K562 (cell line): Measurements from ENCODE around the gene PFKL. TPM values are rescaled to one million over a fixed set of nuclear protein-coding genes. Genes with fewer than 3 reads are reported as not detected.

Source experiments
- ATAC-seq: fragments of 200-7000 bp; cut with Tn5 transposase; 3 replicates; pipeline ENCODE4 v1.9.1; 2020; ENCODE audit warnings: moderate library complexity
- BruUV-seq: library from RNA; stranded (reverse); fragments of 400-500 nt; replicated peaks from 2 replicates; lab custom pipeline; 2021; lab: Mats Ljungman, UMichigan
- CTCF ChIA-PET: fragments of 300-600 bp; formaldehyde crosslinking; extraction: SDS; loops from one replicate; lab custom pipeline; 2021; ENCODE audit warnings: low intra/inter-chr PET ratio; lab: Yijun Ruan, JAX
- POLR2A ChIA-PET: fragments of 300-600, 350-650 bp; sonication (Branson Sonifier 250); formaldehyde crosslinking; extraction: SDS; loops from one replicate; lab custom pipeline; 2021; ENCODE audit warnings: antibody characterized with exemption, inconsistent platforms; lab: Yijun Ruan, JAX
- DNase-seq, 4 experiments: peaks; one replicate each; pipeline versions ENCODE4 v3.0.0 to v3.0.0-alpha.2; 2011 to 2018; ENCODE audit warnings: low spot score in 3 of 4, mixed read lengths in 3 of 4; ENCODE audit errors: extremely low read depth in 1 of 4
- FAIRE-seq: peaks from 2 replicates; lab custom pipeline; 2011; peaks lifted over from hg19 to GRCh38; lab: Jason Lieb, UNC
- H2AFZ ChIP-seq: 2 replicates; pipeline ENCODE4 v1.6.0; 2011; ENCODE audit warnings: low read depth, low read length, control low read depth, inconsistent platforms
- H3K27ac ChIP-seq: fragments of 200-600 bp; 3 replicates; pipeline ENCODE4 v1.8.0; 2011; ENCODE audit warnings: low read depth, mild to moderate bottlenecking, control low read depth, inconsistent platforms, low read length, moderate library complexity, mixed read lengths; ENCODE audit errors: extremely low read depth
- H3K27me3 ChIP-seq, 2 experiments: fragments of 300-600 bp in 1 of 2; 2 replicates in 1 of 2; 3 replicates in 1 of 2; pipeline versions ENCODE4 v1.6.0 to v1.8.0; 2011; ENCODE audit warnings: inconsistent platforms in 2 of 2, low read length in 2 of 2, mild to moderate bottlenecking in 1 of 2, mixed read lengths in 1 of 2, moderate library complexity in 1 of 2; ENCODE audit not compliant: control insufficient read depth in 2 of 2, insufficient read depth in 2 of 2
- H3K36me3 ChIP-seq: fragments of 300-600 bp; 3 replicates; pipeline ENCODE4 v1.8.0; 2011; ENCODE audit warnings: mild to moderate bottlenecking, low read length, inconsistent platforms; ENCODE audit not compliant: control insufficient read depth, insufficient read depth
- H3K4me1 ChIP-seq, 2 experiments: fragments of 200-600 bp in 1 of 2; replicated peaks in 1 of 2; 2 replicates in 1 of 2; 3 replicates in 1 of 2; pipeline versions ENCODE4 v1.5.1 to v1.8.0; 2011; ENCODE audit warnings: inconsistent platforms in 2 of 2, low read length in 2 of 2, mild to moderate bottlenecking in 1 of 2, mixed read lengths in 1 of 2, moderate library complexity in 1 of 2; ENCODE audit not compliant: control insufficient read depth in 2 of 2, insufficient read depth in 2 of 2
- H3K4me2 ChIP-seq: 2 replicates; pipeline ENCODE4 v1.6.1; 2011; ENCODE audit warnings: low read length, control low read depth, inconsistent platforms, mixed read lengths; ENCODE audit not compliant: insufficient read depth
- H3K4me3 ChIP-seq: fragments of 200-600 bp; sonication (generic), shearing (Covaris generic); 2 replicates; pipeline ENCODE4 v1.5.1; 2016; ENCODE audit warnings: control low read depth, inconsistent platforms
- H3K79me2 ChIP-seq: fragments of 200-600 bp; 3 replicates; pipeline ENCODE4 v1.8.0; 2011; ENCODE audit warnings: low read length, inconsistent platforms; ENCODE audit not compliant: control insufficient read depth, insufficient read depth
- H3K9ac ChIP-seq, 2 experiments: 2 replicates each; pipeline versions ENCODE4 v1.6.0 to v1.6.1; 2011; ENCODE audit warnings: low read depth in 2 of 2, low read length in 2 of 2, control low read depth in 1 of 2, inconsistent platforms in 1 of 2, mild to moderate bottlenecking in 1 of 2, mixed read lengths in 1 of 2; ENCODE audit not compliant: insufficient read depth in 1 of 2
- H3K9me1 ChIP-seq: one replicate; pipeline ENCODE4 v1.6.0; 2011; ENCODE audit warnings: inconsistent platforms, mild to moderate bottlenecking, low read length, moderate library complexity; ENCODE audit not compliant: control insufficient read depth, insufficient read depth
- H3K9me3 ChIP-seq: replicated peaks from 2 replicates; pipeline ENCODE4 v1.5.1; 2011; ENCODE audit warnings: low read depth, low read length, inconsistent platforms; ENCODE audit not compliant: control insufficient read depth, insufficient read depth
- H4K20me1 ChIP-seq: replicated peaks from 2 replicates; pipeline ENCODE4 v1.6.1; 2011; ENCODE audit warnings: low read length, inconsistent platforms, mixed read lengths; ENCODE audit not compliant: control insufficient read depth, insufficient read depth
- ETS2 ChIP-seq: IDR thresholded peaks from 2 replicates; pipeline ENCODE4 v1.6.1; 2016; ENCODE audit warnings: borderline replicate concordance, missing genetic modification characterization, mild to moderate bottlenecking, moderate library complexity, missing compliant biosample characterization; ENCODE audit not compliant: poor library complexity, severe bottlenecking
- NFE2L1 ChIP-seq: fragments of 450-650 bp; IDR thresholded peaks from 2 replicates; pipeline ENCODE4 v1.6.1; 2016; ENCODE audit warnings: missing genetic modification characterization, low read depth, mild to moderate bottlenecking, missing compliant biosample characterization, moderate library complexity, borderline replicate concordance
- THRAP3 ChIP-seq: fragments of 450-650 bp; IDR thresholded peaks from 2 replicates; pipeline ENCODE4 v1.6.1; 2016; ENCODE audit warnings: mild to moderate bottlenecking, inconsistent platforms, borderline replicate concordance
- ZBED1 ChIP-seq: IDR thresholded peaks from 2 replicates; pipeline ENCODE4 v1.6.1; 2014
- ZNF699 ChIP-seq: fragments of 250-450 bp; sonication (Bioruptor Pico); IDR thresholded peaks from 2 replicates; pipeline ENCODE4 v1.8.0; 2021; ENCODE audit warnings: mild to moderate bottlenecking, moderate library complexity; ENCODE audit not compliant: insufficient replicate concordance
- WGBS: fragments of 100-300 bp; shearing (Covaris generic); methylation state at CpG from one replicate; pipeline ENCODE4 v1.1.6; 2016; ENCODE audit warnings: low coverage, mixed read lengths; ENCODE audit not compliant: insufficient coverage; ENCODE audit errors: missing lambda C conversion rate; 5-methylcytosine and 5-hydroxymethylcytosine counted together
- in situ Hi-C: fragments of 300-500 bp; cut with MboI; formaldehyde crosslinking; loops from 4 replicates; pipeline ENCODE4 v1.15.0; 2018; ENCODE audit warnings: inconsistent platforms, mixed read lengths
- intact Hi-C: fragments of 100-400 bp; cut with micrococcal nuclease; formaldehyde crosslinking; loops from 2 replicates; pipeline ENCODE4 v1.14.2; 2022
- polyA plus RNA-seq, 8 experiments: library from polyadenylated mRNA; depleted of rRNA in 4 of 8; stranded (reverse) in 5 of 8; unstranded in 3 of 8; fragments of >200 nt; fragmentation: Nextera tagmentation in 2 of 8; fragmentation: Illumina TruSeq in 1 of 8; extraction: Ambion mirVana in 2 of 8; extraction: Trizol in 1 of 8; gene quantifications; 2 replicates each; pipeline versions ENCODE4 v1.2.1 to v1.2.3, GENCODE V29; 2011 to 2014; ENCODE audit warnings: inconsistent platforms in 1 of 8, missing spikeins in 1 of 8
- total RNA-seq, 7 experiments: library from RNA; depleted of rRNA in 6 of 7; stranded (reverse); fragments of >200 nt in 6 of 7; fragmentation: Illumina TruSeq in 2 of 7; extraction: Trizol in 2 of 7; gene quantifications; 2 replicates each; pipeline versions ENCODE4 v1.2.1 to v1.2.3, GENCODE V29; 2011 to 2021; ENCODE audit warnings: low replicate concordance in 1 of 7
- TF ChIP-seq, protein P1 (sequence below): fragments of 450-650 bp; IDR thresholded peaks from 2 replicates; pipeline ENCODE4 v1.6.1; 2016; ENCODE audit warnings: low read depth
- TF ChIP-seq, protein P2 (sequence below): fragments of 450-650 bp; formaldehyde crosslinking; IDR thresholded peaks from 2 replicates; pipeline ENCODE4 v1.4.0; 2020; ENCODE audit warnings: mild to moderate bottlenecking, moderate library complexity
- TF ChIP-seq, protein P3 (sequence below): fragments of 250-450 bp; sonication (Bioruptor Pico); IDR thresholded peaks from 2 replicates; pipeline ENCODE4 v1.5.0; 2020; ENCODE audit warnings: mild to moderate bottlenecking
- TF ChIP-seq, protein P4 (sequence below): fragments of 250-450 bp; sonication (Bioruptor Pico); IDR thresholded peaks from 2 replicates; pipeline ENCODE4 v1.4.0; 2020; ENCODE audit warnings: mild to moderate bottlenecking, moderate library complexity

PFKL gene
- total and polyA plus RNA-seq, 9 of the 15 experiments (the other 6 are each of a cell fraction or from before 2014, with no cell fraction given), result 1.1 to 124 (median 45.6) TPM

DNA sequence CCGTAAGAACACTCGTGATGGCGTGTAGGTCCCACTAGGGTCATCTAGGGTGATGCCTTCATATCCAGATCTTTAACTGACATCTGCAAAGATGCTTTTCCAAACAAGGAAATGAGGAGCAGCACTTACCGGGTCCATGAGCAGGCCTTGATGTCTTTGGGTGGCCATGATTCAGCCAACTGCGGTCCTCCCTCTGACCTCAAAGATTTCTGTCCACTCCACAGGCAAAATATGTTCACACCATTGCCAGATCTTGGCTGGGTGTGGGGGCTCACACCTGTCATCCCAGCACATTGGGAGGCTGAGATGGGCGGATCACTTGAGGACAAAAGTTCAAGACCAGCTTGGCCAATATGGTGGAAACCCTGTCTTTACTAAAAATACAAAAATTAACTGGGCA, 71.7 kb downstream of the PFKL start:
- FAIRE-seq (no peak), ATAC-seq (no peak)
- no peak for TF ChIP-seq ZBED1
- TF ChIP-seq THRAP3, result no peak
- TF ChIP-seq, protein P1, sequence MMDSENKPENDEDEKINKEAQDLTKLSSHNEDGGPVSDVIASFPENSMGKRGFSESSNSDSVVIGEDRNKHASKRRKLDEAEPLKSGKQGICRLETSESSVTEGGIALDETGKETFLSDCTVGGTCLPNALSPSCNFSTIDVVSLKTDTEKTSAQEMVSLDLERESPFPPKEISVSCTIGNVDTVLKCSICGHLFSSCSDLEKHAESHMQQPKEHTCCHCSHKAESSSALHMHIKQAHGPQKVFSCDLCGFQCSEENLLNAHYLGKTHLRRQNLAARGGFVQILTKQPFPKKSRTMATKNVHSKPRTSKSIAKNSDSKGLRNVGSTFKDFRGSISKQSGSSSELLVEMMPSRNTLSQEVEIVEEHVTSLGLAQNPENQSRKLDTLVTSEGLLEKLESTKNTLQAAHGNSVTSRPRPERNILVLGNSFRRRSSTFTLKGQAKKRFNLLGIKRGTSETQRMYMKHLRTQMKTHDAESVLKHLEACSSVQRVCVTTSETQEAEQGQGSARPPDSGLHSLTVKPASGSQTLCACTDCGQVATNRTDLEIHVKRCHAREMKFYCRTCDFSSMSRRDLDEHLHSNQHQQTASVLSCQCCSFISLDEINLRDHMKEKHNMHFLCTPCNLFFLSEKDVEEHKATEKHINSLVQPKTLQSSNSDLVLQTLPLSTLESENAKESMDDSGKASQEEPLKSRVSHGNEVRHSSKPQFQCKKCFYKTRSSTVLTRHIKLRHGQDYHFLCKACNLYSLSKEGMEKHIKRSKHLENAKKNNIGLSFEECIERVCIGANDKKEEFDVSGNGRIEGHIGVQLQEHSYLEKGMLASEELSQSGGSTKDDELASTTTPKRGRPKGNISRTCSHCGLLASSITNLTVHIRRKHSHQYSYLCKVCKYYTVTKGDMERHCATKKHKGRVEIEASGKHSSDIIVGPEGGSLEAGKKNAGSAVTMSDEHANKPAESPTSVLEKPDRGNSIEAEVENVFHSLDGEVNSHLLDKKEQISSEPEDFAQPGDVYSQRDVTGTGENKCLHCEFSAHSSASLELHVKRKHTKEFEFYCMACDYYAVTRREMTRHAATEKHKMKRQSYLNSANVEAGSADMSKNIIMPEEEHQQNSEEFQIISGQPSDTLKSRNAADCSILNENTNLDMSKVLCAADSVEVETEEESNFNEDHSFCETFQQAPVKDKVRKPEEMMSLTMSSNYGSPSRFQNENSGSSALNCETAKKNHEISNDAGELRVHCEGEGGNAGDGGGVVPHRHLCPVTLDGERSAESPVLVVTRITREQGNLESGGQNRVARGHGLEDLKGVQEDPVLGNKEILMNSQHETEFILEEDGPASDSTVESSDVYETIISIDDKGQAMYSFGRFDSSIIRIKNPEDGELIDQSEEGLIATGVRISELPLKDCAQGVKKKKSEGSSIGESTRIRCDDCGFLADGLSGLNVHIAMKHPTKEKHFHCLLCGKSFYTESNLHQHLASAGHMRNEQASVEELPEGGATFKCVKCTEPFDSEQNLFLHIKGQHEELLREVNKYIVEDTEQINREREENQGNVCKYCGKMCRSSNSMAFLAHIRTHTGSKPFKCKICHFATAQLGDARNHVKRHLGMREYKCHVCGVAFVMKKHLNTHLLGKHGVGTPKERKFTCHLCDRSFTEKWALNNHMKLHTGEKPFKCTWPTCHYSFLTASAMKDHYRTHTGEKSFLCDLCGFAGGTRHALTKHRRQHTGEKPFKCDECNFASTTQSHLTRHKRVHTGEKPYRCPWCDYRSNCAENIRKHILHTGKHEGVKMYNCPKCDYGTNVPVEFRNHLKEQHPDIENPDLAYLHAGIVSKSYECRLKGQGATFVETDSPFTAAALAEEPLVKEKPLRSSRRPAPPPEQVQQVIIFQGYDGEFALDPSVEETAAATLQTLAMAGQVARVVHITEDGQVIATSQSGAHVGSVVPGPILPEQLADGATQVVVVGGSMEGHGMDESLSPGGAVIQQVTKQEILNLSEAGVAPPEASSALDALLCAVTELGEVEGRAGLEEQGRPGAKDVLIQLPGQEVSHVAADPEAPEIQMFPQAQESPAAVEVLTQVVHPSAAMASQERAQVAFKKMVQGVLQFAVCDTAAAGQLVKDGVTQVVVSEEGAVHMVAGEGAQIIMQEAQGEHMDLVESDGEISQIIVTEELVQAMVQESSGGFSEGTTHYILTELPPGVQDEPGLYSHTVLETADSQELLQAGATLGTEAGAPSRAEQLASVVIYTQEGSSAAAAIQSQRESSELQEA, result no peak
- TF ChIP-seq, protein P2, sequence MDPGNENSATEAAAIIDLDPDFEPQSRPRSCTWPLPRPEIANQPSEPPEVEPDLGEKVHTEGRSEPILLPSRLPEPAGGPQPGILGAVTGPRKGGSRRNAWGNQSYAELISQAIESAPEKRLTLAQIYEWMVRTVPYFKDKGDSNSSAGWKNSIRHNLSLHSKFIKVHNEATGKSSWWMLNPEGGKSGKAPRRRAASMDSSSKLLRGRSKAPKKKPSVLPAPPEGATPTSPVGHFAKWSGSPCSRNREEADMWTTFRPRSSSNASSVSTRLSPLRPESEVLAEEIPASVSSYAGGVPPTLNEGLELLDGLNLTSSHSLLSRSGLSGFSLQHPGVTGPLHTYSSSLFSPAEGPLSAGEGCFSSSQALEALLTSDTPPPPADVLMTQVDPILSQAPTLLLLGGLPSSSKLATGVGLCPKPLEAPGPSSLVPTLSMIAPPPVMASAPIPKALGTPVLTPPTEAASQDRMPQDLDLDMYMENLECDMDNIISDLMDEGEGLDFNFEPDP, result no peak
- TF ChIP-seq, protein P3, sequence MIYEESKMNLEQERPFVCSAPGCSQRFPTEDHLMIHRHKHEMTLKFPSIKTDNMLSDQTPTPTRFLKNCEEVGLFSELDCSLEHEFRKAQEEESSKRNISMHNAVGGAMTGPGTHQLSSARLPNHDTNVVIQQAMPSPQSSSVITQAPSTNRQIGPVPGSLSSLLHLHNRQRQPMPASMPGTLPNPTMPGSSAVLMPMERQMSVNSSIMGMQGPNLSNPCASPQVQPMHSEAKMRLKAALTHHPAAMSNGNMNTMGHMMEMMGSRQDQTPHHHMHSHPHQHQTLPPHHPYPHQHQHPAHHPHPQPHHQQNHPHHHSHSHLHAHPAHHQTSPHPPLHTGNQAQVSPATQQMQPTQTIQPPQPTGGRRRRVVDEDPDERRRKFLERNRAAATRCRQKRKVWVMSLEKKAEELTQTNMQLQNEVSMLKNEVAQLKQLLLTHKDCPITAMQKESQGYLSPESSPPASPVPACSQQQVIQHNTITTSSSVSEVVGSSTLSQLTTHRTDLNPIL, result no peak
- no peak for TF ChIP-seq NFE2L1 (tag)
- TF ChIP-seq, protein P4, sequence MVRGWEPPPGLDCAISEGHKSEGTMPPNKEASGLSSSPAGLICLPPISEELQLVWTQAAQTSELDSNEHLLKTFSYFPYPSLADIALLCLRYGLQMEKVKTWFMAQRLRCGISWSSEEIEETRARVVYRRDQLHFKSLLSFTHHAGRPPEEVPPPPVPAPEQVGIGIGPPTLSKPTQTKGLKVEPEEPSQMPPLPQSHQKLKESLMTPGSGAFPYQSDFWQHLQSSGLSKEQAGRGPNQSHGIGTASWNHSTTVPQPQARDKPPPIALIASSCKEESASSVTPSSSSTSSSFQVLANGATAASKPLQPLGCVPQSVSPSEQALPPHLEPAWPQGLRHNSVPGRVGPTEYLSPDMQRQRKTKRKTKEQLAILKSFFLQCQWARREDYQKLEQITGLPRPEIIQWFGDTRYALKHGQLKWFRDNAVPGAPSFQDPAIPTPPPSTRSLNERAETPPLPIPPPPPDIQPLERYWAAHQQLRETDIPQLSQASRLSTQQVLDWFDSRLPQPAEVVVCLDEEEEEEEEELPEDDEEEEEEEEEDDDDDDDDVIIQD (CRISPR knock-in tag), result no peak
- no peak for TF ChIP-seq ZNF699
- no peak for TF ChIP-seq ETS2 (tag)

More for the DNA sequence above, 71.7 kb downstream of the PFKL start:
- intact Hi-C loops, result no loop called here
- H2AFZ ChIP-seq, result no peak overlapping the region
- BruUV-seq, result no TSS peak
- no peak overlapping the region for H3K4me3 ChIP-seq
- no peak overlapping the region for H3K4me2 ChIP-seq
- H4K20me1 ChIP-seq, result peaks cover 2% of the 10 kb centered on the region; the same call in 1 of the 2 replicates
- no peaks in the 10 kb centered on the region for H3K36me3 ChIP-seq
- H3K4me1 ChIP-seq, result peaks cover 0 to 29% of the 10 kb centered on the region in 2 experiments; a peak in 4 of 5 replicates
- H3K79me2 ChIP-seq, result no peaks in the 10 kb centered on the region
- no peak for DNase-seq
- H3K27me3 ChIP-seq, result peaks cover 60 to 84% of the 10 kb centered on the region in 2 experiments
- POLR2A ChIA-PET, result interaction anchor here (0.9 kb wide), 1 partner anchor 62 kb away, joined by 3 read pairs; no protein-coding TSS in a partner anchor
- H3K9me1 ChIP-seq, result no peaks in the 10 kb centered on the region
- H3K9ac ChIP-seq, result no peak overlapping the region
- in situ Hi-C loops, result no loop called here
- 3% methylated on average over 6 of the region's 6 CpGs for WGBS
- CTCF ChIA-PET, result no interaction called here
- no peak overlapping the region for H3K27ac ChIP-seq
- H3K9me3 ChIP-seq, result no peaks in the 10 kb centered on the region
